Medulla oblongata (tissue), 1 donor: ENCODE measurements around the gene CPXM1.
"Not testable (repeated sequence)": the region's sequence is repeated elsewhere in the genome, so short reads cannot be mapped to it uniquely, and the experiment has no call there.

Experiments used
- DNase-seq: peaks from one replicate; pipeline ENCODE4 v3.0.0-alpha.2; 2015; ENCODE audit errors: extremely low spot score

Gene CPXM1

DNA sequence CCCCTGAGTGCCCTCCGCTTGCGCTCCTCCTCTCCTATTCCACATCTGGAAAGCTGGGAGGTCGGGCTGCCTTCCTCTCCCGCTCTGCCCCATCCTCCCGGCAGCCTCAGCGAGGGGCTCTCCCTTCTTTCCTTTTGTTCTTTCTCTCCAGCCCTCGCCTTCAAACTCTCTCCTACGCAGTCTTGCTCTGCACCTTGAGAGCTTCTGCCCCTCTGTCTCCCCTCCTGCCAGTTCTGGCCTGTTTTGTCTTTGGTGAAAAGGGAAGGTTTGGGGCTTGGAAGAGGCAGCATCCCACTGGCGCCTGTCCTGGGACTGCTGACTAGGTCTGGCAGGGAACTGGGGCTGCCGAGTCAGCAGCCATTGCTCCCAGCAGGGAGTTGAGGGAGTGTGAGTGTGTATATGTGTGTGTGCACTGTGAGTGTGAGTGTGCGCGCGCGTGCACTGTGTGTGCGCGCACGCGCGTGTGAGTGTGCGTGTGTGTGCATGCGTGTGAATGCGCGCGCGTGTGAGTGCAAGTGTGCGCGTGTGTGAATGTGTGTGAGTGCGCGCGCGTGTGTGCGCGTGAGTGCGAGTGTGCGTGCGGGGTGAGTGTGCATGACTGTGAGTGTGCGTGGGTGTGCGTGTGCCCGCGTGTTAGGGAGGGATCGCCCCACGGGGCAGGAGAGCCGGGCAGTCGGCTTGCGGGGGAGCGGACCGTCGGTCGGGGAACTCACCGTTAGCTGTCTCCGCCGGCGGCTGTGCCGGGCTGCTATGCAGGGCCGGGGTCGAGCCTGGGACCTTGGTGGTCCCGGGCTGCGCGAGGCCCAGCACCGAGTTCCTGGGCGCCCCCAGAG is 523 bp downstream of the CPXM1 start:
- DNase-seq = no peak

DNA sequence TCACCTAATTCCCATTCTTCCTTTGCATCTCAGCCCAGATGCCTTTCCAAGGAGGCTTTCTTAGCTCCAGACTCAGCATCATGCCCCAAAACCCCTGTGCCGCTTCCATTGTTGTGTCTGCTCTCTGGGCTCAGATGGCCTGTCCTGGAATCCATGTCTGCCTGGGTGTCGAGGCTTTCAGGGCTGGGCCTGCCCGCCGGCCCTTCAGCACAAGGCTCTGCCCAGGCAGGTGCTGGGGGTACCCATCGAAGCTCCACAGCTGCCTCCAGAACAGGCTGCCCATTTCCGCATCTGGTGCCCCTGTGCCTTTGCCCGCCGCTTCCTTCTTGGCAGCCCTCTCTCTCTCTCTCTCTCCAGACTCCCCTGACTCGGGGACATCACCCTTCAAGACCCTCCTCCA is 1.2 kb downstream of the CPXM1 start:
- DNase-seq = no peak

DNA sequence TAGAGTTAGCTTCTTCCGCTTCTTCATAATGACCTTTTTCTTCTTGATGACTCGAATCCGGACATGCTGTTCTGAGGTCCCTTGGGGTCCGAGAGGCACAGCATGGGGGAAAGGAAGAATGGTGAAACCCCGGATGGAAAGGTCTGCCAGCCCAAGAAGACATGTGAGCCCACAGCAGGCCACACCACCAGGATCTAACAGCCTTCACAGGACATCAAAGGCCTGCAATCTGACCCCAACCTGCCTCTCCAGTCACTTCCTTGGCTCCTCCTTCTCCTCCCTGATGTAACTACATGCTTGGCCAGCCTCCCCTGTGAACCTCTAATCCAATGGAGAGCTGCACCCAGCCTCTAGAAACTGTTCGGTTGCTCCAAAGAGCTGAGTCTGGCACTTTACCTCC is 1.6 kb downstream of the CPXM1 start:
- no peak for DNase-seq

DNA sequence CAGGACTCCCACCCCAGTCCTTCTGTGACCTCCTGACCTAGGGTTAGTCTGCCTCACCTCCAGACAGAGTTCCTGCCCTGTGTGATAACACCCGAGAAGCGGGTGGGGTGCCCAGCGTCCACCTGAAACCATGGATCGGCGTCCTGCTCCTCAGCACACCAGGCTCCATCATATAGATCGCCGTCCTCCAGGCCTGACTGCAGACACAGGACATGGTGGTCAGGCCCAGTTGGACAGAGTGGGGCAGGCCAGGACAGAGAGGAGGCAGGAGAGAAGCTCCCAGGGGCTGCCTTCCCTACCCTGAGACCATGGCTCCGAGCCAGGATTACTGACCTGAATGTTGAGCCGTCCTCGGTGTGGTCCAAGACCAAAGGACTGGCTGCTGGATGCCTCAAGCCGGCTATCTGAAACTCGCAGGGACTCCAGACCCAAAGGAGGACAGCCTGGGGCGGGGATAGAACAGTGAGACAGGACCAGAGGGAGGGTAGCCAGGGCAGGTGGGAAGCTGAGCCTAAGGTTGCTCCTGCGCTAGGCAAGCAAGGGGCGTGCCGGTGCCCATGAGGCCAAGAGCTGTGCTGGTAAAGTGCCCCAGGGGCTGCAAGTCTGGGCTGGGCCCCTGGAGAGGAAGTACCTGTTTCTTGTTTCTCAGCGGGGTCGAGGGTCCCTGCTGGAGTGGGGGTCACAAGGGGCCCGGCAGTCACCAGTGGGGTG is 2.2 kb downstream of the CPXM1 start:
- DNase-seq = no peak

DNA sequence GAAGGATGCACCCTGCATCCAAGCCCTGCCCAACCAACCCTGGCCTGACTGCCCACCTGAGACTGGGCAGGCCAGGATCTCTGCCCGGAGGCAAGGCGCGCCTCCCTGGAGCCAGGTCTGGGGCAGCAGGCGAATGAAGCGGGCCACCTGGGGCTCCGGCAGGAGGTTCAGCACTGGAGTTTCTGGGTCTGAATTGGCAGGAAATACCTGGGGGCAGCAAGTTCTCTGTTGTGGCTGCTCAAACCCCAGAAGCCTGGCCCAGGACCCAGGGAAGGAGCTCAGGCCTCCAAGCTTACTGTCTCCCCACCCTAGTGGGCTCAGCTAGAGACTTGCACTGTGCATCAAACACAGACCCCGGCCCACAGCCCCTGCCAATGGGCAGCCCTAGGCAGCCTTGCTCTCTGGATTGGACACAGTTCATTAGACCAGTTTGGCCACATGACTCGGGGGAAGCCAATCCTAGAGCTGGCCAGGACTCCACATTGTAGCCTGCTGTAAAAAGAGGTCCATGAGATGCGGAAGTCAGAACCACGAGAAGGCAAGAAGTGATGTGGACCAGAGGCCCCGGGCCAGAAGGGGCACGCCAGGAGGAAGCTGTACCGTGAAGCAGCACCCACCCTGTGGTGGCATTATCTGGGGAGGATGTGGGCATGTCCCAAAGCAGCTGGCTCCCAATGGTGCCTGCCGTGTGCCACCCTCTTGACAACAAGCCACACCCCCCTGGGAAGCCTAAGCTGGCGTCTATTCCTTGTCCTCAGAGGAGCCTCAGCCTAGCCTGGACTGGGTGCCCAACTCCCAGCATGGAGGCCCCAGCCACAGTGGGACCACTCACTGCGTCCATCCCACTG is 3.1 kb downstream of the CPXM1 start:
- DNase-seq = no peak

DNA sequence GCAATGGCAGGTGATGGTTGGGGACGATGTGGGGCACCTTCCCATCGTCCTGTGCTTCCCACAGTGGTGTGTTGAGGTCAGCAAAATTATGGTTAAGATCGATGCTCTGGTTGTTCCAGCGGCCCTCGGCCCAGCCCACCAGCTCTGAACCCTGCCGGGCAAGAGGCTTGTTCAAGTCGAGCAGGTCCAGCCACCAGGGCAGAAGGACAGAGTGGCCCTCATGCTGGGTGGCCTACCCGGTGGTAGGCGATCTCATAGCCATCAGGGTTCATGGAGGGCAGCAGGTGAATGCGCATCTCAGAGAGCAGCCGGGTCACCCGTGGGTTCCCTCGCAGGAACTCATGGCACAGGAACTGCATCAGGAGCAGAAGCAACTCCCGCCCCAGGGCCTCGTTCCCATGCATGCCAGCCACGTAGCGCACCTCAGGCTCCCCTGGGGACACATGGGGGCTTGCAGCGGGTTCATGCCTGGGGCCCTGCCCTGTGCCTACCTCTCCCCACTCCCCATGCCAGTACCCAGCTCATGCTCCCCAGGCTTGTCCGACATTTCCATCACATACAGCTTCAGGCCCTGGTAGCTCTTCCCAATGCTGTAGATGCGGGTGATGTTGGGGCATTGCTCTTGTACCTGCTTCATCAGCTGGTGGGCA is 4.3 kb downstream of the CPXM1 start:
- no peak for DNase-seq

DNA sequence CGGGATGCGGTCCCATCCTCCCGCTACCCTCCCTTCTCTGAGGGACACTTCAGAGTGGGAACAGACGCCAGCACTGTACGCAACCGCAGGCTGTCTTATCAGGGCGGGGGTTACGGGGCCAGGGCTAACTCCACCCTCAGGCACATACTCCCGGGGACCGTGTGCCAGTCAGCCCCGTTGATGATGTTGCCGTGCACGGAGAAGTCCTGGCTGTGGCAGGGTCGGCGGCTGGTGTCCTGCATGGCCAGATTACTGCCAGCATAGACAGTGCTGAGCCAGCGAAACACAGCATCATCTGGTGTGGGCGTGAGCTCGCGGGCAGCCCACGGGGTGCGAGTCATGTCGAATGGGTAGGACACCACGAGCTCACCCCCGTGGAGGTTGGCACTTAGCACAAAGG is 5.0 kb downstream of the CPXM1 start:
- DNase-seq = no peak

DNA sequence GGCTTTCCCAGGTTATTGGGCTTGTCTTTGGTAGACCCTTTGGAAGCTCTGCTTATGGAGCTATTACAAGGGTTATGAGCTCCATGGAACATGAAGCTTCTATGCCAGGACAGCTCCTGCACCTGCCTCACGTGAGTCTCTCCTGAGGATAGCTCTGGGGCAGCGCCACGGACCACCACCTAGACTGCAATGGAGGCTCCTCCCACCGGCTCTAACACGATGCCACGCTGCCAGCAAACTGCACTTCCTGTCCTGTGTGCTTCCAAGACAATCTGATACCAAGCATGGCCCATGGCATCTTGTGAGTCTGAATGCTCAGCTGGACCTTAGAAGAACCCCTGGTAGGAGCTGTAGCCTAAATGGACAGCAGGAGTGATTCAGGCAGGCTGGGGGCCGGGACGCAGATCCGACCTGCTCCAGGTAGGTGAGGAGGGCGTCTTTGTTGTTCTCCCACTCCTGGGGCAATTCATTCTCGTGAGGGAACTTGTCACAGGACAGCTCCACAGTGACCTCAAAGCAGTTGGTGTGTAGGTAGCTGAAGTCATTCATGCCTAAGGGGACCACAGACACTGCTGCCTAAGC is 5.5 kb downstream of the CPXM1 start:
- DNase-seq = no peak

DNA sequence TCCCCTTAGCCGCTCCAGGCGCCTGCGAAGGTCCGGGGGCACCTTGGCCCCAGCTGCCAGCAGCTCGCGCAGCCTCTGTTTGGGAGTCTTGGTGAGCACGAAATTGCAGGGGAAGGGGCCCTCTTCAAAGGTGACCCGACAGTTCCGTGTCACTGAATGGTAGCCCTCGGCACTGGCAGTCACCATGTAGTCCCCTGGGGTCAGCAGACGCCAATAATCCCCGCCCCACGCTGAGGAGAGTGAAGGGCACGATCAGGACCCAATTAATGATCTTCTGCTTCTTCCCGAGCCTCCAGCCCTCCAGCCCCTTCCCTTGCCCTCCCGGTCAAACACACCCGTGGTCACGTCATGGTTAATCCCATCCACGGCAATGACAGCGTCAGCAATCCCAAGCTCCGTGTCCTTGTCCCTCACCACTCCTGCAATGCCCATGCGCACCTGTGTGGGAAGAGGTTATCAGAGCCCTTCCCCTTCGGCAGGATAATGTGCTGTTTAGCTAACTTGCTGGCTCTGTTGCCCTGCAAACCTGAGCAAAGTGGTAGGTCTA is 6.2 kb downstream of the CPXM1 start:
- DNase-seq = no peak

DNA sequence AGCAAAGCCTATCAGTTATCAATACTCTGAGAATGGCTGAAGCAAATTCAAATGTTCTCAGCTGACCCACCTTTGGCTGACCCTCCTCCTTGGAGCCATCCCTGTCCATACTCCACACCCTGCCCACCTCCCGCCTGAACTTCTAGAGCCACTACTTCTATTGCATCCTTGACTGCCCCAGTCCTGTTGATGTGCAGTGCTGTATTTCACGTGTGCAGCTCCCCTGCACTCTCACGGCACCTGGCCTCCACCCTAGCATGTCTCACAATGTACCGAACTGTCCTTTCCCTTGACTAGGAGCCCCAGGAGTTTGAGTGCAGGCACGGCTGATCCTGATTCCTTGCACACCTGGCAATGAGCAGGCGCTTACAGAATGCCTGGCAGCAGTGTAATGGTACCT is 7.0 kb downstream of the CPXM1 start:
- DNase-seq = no peak

DNA sequence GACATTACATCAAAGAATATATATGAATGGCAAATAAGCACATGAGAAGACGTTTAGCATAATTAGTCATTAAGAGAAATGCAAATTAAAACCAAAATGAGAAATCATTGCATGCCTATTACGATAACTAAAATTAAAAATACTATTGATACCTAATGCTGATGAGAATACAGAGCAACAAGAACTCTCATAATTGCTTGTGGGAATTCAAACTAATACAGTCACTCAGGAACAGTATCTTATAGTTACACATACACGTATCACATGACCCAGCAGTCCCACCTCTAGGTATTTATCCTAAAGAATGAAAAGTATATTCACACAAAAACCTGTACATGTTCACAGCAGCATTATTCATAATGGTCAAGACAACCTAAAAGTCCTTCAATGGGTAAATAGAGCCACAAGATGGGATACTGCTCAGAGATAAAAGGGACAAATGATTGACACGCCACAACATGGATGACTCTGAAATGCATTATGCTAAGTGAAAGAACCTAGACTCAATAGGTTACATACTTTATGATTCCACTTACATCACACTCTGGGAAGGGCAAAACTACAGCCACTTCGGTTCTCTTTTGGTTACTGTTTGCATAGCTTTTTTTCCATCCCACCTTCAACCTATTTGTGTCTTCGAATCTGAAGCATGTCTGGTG is 16.4 kb downstream of the CPXM1 start:
- DNase-seq = no peak

DNA sequence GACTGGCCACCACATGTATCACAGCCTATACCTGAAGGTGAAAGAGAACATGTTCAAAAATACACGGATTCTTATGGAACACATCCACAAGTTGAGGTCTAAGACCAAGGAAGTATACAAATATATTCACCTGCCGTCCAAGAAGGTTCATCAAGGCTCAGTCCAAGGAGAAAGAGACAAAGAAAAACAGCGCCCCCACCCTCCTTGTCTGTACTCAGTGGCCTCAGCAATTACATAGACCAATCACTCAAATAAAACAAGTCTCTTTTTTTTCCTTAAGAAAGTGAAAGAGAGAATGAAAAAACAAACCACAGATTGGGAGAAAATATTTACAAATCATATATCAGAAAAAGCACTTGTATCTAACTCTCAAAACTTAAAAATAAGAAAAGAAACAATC is 19.5 kb downstream of the CPXM1 start:
- DNase-seq = no peak

DNA sequence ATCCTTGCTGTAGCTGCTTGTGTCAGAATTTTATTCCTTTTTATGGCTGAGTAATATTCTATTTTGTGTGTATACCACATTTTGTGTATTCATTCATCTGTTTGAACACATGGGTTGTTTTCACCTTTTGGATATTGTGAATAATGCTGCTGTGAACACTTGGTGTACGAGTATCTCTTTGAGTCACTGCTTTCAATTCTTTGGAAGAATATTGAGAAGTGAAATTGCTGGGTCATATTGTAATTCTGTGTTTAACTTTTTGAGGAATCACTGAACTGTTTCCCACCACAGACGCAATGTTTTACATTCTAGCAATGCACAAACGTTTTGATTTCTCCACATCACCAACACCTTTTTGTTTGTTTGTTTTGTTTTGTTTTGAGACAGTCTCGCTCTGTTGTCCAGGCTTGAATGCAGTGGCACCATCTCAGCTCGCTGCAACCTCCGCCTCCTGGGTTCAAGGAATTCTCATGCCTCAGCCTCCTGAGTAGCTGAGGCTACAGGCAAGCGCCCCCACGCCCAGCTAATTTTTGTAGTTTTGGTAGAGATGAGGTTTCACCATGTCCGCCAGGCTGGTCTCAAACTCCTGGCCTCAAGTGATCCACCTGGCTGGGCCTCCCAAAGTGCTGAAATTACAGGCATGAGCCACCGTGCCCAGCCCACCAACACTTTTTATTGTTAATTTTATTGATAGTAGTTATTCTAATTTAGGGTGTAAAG is 21.7 kb downstream of the CPXM1 start:
- DNase-seq = no peak

DNA sequence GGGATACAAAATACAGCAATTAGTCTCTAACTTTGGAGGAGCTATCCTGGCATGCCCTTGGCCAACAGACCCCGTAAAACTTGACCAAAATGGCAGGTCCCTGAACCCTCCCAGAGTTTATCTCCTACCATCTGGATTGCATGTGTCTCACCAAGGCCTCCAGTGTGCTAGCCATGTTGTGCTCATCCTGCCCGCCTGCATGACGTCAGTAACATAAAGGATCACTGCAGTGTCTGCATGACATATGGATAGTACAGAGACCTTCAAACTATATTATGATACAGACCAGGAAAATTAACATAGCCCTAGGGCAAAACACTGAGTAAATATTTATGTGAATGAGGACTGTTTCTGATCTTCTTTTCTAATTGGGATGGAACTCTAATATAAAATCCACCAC is 25.3 kb downstream of the CPXM1 start:
- DNase-seq = no peak

DNA sequence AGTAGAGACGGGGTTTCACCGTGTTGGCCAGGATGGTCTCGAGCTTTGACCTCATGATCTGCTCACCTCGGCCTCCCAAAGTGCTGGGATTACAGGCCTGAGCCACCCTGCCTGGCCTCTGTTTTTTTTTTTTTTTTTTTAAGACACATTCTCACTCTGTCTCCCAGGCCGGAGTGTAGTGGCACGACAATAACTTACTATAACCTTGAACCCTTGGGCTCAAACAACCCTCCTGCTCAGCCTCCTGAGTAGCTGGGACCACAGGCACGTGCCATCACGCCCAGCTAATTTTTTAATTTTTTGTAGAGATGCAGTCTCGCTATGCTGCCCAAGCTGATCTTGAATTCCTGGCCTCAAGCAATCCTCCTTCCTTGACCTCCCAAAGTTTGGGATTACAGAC is 26.6 kb downstream of the CPXM1 start:
- DNase-seq = no peak

DNA sequence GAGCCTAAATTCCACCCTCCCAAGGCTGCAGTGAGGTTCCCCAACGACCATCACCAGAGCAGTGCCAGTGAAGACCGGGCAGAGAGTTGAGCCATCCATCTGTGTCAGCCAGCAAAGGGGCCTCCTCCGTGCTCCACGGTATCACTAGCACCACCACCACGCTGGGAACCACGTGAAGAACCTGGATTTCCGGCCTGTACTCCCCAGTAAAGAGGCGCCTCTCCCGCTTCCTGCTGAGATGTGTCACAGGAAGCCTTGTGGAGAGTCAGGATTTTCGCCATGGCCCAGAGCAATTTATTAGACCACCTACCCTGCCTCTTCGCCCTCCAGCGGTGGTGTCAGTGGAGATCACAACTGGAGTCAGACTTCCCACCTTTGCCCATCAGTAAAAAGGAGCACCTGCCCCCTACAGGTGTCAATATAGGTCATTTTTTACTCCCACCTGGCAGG is 28.8 kb downstream of the CPXM1 start:
- DNase-seq = no peak

DNA sequence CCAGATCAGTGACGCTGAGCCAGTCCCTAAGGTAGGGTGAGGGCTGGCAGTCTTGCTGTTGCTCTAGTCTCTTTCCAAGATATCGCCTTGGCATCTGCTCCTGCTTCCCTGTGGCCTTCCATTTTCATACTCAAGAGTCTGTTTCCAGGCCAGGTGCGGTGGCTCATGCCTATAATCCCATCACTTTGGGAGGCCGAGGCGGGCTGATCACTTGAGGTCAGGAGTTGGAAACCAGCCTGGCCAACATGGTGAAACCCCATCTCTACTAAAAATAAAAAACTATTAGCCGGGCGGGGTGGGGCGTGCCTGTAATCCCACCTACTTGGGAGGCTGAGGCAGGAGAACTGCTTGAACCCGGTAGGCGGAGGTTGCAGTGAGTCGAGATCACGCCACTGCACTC is 30.3 kb downstream of the CPXM1 start:
- DNase-seq = not testable (repeated sequence)

DNA sequence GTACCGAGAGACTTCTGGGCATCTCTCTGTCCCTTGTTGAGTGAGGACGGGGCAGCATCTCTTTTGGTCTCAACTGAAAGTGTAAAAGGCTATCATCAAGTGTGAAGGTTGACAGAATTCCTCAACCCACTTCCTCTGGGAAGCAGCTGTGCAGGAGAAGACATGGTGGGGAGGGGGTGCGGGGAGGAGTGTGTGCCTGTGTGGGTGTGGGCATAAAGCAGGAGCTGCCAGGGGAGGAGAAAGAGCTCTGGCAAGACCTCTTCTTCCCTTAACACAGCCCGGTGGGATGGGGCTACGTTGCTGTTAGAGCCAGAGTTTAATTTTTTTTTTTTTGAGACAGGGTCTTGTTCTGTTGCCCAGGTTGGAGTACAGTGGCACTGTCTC is 31.8 kb downstream of the CPXM1 start:
- no peak for DNase-seq

DNA sequence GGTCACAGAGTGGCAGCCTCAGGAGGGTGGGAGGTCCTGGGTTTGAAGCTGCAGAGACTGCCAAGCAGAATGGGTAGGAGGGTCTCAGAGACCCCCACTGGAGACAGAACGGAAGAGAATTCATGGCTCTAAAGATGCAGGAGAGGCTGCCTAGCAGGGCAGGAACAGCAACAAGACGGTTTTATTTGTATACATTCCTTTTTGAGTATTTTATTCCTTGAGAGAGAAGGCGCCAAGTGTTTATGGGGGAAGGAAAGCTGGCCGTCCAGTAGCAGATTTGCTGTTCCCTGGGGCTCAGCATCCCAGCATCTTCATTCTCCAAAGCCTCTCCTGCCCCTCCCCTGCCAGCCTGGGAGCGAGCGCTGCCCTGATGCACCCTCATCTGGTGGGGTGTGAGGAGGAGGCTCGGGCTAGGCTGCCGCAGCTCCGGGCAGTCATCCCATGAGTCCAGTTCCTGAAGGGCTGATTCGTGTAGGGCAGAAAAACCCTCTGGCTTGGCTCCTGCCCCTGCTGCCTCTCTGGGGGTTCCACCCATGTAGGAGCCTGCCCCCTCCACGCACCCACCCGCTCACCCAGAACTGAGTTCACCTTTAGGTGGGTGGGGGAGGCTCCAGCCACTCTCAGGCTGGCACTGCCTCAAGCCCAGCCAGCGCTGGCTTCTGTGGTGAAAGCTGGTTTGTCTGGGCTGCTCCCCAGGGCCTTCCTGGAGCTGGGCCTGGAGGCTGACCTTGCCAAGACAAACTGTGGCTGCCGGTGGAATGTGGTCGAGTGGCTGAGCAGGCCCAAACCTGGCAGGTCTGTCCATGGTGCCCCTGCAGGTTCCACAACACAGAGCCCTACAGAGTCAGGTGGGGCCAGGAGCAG is 32.4 kb downstream of the CPXM1 start:
- DNase-seq = no peak
